Gastrocnemius medialis (tissue), 4 donors: ENCODE measurements around the gene SLC7A6OS.

Experiments
- POLR2A ChIP-seq, 2 donors: fragments of 450-650 bp; IDR thresholded peaks; one replicate each; pipeline ENCODE4 v1.6.1; 2017; ENCODE audit warnings: antibody characterized with exemption in 2 of 2, mild to moderate bottlenecking in 2 of 2, moderate library complexity in 2 of 2
- TF ChIP-seq, protein P1 (sequence below), 5 experiments: fragments of 450-650 bp in 3 of 5; fragments of 200-600 bp in 2 of 5; sonication (generic) in 2 of 5; IDR thresholded peaks in 4 of 5; conservative IDR thresholded peaks in 1 of 5; 1 replicate in 4 of 5; 2 replicates in 1 of 5; pipeline ENCODE4 v1.5.1; 2016 to 2019; ENCODE audit warnings: antibody characterized with exemption in 5 of 5, mild to moderate bottlenecking in 3 of 5, moderate library complexity in 3 of 5

DNA sequence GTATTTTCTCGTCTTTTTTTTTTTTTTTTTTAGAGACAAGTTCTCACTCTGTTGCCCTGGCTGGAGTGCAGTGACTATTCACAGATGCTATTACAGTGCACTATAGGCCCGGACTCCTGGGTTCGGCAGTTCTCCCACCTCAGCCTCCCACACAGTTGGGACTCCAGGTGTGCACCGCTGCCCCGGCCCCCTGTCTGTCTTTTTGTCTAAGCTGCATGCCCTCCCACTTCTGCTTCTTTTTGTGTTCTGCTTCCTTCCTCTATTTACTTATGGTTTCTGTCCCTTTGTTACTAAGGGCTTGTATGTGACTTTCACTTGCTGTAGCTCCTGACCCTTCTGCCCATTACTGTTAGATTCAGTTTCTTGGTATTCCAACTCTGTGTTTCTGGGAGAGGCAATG lies 25.9 kb downstream of the SLC7A6OS start:
- TF ChIP-seq, protein P1, sequence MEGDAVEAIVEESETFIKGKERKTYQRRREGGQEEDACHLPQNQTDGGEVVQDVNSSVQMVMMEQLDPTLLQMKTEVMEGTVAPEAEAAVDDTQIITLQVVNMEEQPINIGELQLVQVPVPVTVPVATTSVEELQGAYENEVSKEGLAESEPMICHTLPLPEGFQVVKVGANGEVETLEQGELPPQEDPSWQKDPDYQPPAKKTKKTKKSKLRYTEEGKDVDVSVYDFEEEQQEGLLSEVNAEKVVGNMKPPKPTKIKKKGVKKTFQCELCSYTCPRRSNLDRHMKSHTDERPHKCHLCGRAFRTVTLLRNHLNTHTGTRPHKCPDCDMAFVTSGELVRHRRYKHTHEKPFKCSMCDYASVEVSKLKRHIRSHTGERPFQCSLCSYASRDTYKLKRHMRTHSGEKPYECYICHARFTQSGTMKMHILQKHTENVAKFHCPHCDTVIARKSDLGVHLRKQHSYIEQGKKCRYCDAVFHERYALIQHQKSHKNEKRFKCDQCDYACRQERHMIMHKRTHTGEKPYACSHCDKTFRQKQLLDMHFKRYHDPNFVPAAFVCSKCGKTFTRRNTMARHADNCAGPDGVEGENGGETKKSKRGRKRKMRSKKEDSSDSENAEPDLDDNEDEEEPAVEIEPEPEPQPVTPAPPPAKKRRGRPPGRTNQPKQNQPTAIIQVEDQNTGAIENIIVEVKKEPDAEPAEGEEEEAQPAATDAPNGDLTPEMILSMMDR (IDR thresholded peaks at IDR 0.05 in 4 of 5, conservative IDR thresholded peaks at IDR 0.05 in 1 of 5): no peak
- no peak for TF ChIP-seq POLR2A (IDR thresholded peaks at IDR 0.05)
